Right lobe of liver (tissue), 6 donors: ENCODE results near the gene CYP3A5. TPM values are rescaled to one million over a fixed set of nuclear protein-coding genes. Genes with fewer than 3 reads are reported as not detected.
A peak's percentile ranks its signal among the peaks of the same experiment; 100 is the strongest.

ENCODE experiments used
- ATAC-seq, 4 donors: fragments of 200-7000 bp; cut with Tn5 transposase; one replicate each; pipeline ENCODE4 v1.9.1; 2020; ENCODE audit warnings: mild to moderate bottlenecking in 4 of 4, moderate library complexity in 4 of 4
- DNase-seq, 3 donors: peaks; one replicate each; pipeline ENCODE4 v3.0.0-alpha.2; 2020
- H3K27ac ChIP-seq, 3 donors: fragments of 200-600 bp; one replicate each; pipeline ENCODE4 v1.8.0; 2022
- H3K27me3 ChIP-seq, 2 donors: fragments of 200-600 bp; one replicate each; pipeline ENCODE4 v1.8.0; 2022
- H3K36me3 ChIP-seq, 4 donors: fragments of 200-600 bp; sonication (generic) in 1 of 4; one replicate each; pipeline versions ENCODE4 v1.5.1 to v1.8.0; 2017 to 2022; ENCODE audit warnings: control low read depth in 1 of 4
- H3K4me1 ChIP-seq, 4 donors: fragments of 200-600 bp; sonication (generic) in 1 of 4; one replicate each; pipeline versions ENCODE4 v1.5.1 to v1.8.0; 2017 to 2022; ENCODE audit warnings: control low read depth in 1 of 4
- H3K4me3 ChIP-seq, 3 donors: fragments of 200-600 bp; one replicate each; pipeline ENCODE4 v1.8.0; 2022
- H3K9me3 ChIP-seq, 4 donors: fragments of 200-600 bp; sonication (generic) in 1 of 4; one replicate each; pipeline versions ENCODE4 v1.5.1 to v1.8.0; 2017 to 2022; ENCODE audit warnings: control low read depth in 1 of 4
- POLR2A ChIP-seq: fragments of 450-650 bp; IDR thresholded peaks from one replicate; pipeline ENCODE4 v1.6.1; 2017; ENCODE audit warnings: antibody characterized with exemption, mild to moderate bottlenecking
- WGBS: methylation state at CpG from one replicate; pipeline ENCODE4 v1.1.6; 2018; ENCODE audit warnings: low coverage, low lambda C conversion rate; ENCODE audit not compliant: insufficient coverage; ENCODE audit errors: missing lambda C conversion rate; 5-methylcytosine and 5-hydroxymethylcytosine counted together
- intact Hi-C, 2 donors: fragments of 100-400 bp; cut with DNase I; formaldehyde crosslinking; loops; one replicate each; pipeline versions ENCODE4 v1.11.2 to v1.14.1; 2022
- total RNA-seq, 6 experiments: library from RNA; depleted of rRNA in 2 of 6; stranded (reverse); fragments of >200 nt in 2 of 6; fragmentation: NEBNext Ultra II Directional in 3 of 6; extraction: Animal tissue kit (Norgen Biotek cat#: 25700) in 3 of 6; gene quantifications; one replicate each; pipeline versions ENCODE4 v1.1.0 to v1.2.4, GENCODE V29; 2016 to 2023
- TF ChIP-seq, protein P1 (sequence below), 4 donors: fragments of 200-600 bp in 3 of 4; fragments of 450-650 bp in 1 of 4; IDR thresholded peaks; one replicate each; pipeline versions ENCODE4 v1.5.1 to v1.8.0; 2016 to 2022; ENCODE audit warnings: antibody characterized with exemption in 4 of 4, mild to moderate bottlenecking in 2 of 4
- donor health status: DM: no; HTN: yes; CAD: no.
- donor health status: DM: no; HTN: no; CAD: no.
- donor health status: DM: no; HTN: no; CAD: no.
- donor health status: DM: no; HTN: yes; CAD: no.
- donor health status: DM: no; HTN: yes; CAD: no.

CYP3A5 gene
- total RNA-seq, 6 experiments from 2014 or later: 307 to 774 (median 646) TPM

DNA sequence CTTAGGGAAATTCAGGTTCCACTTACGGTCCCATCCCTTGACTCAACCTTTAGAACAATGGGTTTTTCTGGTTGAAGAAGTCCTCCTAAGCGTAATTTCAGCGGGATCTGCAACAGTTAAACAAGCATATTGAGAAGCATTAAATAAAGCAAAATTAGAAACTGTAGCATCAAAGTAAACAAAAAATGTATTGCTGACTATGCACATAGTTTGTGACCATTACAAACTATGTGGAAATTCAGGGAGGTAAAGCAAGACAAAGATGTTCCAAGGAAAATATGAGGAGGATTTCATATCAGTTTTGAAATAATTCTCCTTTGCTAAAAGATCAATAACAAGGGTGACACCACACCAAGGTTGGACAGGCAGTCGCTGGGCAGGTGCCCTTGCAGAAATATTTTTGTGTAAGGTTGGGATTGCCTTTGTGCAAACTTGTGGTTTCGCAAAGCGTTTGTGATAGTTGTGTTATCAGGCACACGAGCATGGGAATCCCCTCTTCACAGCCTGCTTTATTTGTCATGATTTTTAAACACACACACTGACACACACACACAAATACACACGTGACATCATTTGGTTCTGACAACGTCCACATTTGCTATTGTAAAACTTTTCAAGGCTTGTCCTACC is 5.4 kb upstream of the CYP3A5 start:
- Histone ChIP-seq H3K9me3 (no peaks in the 10 kb centered on the region), H3K27ac (no peak overlapping the region), H3K27me3 (no peaks in the 10 kb centered on the region), H3K4me1 (peaks cover 0 to 19% (median 0%) of the 10 kb centered on the region in 4 donors), H3K4me3 (no peak overlapping the region), H3K36me3 (no peaks in the 10 kb centered on the region)
- peak in 3 of 4 donors; percentile 57 to 68 (median 66) for ATAC-seq
- no peak for DNase-seq
- no peak for TF ChIP-seq POLR2A
- TF ChIP-seq, protein P1, sequence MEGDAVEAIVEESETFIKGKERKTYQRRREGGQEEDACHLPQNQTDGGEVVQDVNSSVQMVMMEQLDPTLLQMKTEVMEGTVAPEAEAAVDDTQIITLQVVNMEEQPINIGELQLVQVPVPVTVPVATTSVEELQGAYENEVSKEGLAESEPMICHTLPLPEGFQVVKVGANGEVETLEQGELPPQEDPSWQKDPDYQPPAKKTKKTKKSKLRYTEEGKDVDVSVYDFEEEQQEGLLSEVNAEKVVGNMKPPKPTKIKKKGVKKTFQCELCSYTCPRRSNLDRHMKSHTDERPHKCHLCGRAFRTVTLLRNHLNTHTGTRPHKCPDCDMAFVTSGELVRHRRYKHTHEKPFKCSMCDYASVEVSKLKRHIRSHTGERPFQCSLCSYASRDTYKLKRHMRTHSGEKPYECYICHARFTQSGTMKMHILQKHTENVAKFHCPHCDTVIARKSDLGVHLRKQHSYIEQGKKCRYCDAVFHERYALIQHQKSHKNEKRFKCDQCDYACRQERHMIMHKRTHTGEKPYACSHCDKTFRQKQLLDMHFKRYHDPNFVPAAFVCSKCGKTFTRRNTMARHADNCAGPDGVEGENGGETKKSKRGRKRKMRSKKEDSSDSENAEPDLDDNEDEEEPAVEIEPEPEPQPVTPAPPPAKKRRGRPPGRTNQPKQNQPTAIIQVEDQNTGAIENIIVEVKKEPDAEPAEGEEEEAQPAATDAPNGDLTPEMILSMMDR (IDR thresholded peaks at IDR 0.05): no peak
- 51% methylated on average over 9 of the region's 9 CpGs for WGBS
- intact Hi-C loops: no loop called here

DNA sequence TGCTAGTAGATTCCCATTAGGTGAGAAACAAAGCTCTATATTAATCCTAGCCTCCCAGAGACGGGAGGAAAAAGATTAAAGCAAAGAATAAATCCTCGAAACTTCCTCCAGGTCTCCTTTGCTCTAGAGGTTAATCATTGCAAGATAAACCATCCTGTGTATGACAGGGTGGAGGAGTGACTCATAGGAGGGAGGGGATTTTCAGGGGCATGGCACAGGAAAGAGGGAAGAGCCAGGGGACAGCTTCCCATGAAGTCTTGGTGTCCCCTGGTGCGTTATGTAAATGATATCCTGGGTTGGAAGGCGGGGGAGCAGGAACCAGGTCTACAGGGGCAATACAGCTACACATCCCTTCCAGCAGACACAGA is 780 bp downstream of the CYP3A5 start:
- ATAC-seq: peak in 3 of 4 donors; percentile 37 to 58 (median 57)
- Histone ChIP-seq H3K27ac (peak overlapping the region; percentile 74 to 95 (median 87)), H3K27me3 (no peaks in the 10 kb centered on the region), H3K4me3 (peak overlapping the region; percentile 44 to 71 (median 60)), H3K36me3 (peaks cover 0 to 54% (median 17%) of the 10 kb centered on the region in 4 donors), H3K9me3 (no peaks in the 10 kb centered on the region), H3K4me1 (peaks cover 0 to 18% (median 0%) of the 10 kb centered on the region in 4 donors)
- TF ChIP-seq, protein P1 (IDR thresholded peaks at IDR 0.05): no peak
- peak; percentile 33 for TF ChIP-seq POLR2A
- WGBS: 25% methylated on average over 4 of the region's 4 CpGs
- intact Hi-C loops: loop anchor here in 1 of 2 donors (10.0 kb wide), 1 partner anchor 156 kb away; no protein-coding TSS in a partner anchor
- no peak for DNase-seq

GRCh38 chr7:99677648-99678045 is 2.1 kb downstream of the CYP3A5 start:
- ATAC-seq (peak; percentile 3 to 25 (median 3)), DNase-seq (peak in 1 of 3 donors; percentile 62)
- Histone ChIP-seq H3K9me3 (no peaks in the 10 kb centered on the region), H3K4me3 (peak overlapping the region; percentile 44 to 71 (median 60)), H3K27ac (peak overlapping the region; percentile 74 to 95 (median 87)), H3K4me1 (peaks cover 0 to 9% (median 0%) of the 10 kb centered on the region in 4 donors), H3K36me3 (peaks cover 0 to 68% (median 25%) of the 10 kb centered on the region in 4 donors), H3K27me3 (no peaks in the 10 kb centered on the region)
- 50% methylated on average over 1 of the region's 2 CpGs for WGBS
- TF ChIP-seq POLR2A: no peak
- TF ChIP-seq, protein P1 (IDR thresholded peaks at IDR 0.05): no peak
- intact Hi-C loops: loop anchor here in 1 of 2 donors (10.0 kb wide), 1 partner anchor 157 kb away; no protein-coding TSS in a partner anchor

GRCh38 chr7:99677013-99677647 is 2.7 kb downstream of the CYP3A5 start:
- Histone ChIP-seq H3K4me3 (peak overlapping the region; percentile 44 to 71 (median 60)), H3K9me3 (no peaks in the 10 kb centered on the region), H3K27me3 (no peaks in the 10 kb centered on the region), H3K4me1 (peaks cover 0 to 9% (median 0%) of the 10 kb centered on the region in 4 donors), H3K36me3 (peaks cover 0 to 73% (median 28%) of the 10 kb centered on the region in 4 donors), H3K27ac (peak overlapping the region; percentile 74 to 95 (median 87))
- DNase-seq (no peak), ATAC-seq (peak in 2 of 4 donors; percentile 0)
- TF ChIP-seq, protein P1 (IDR thresholded peaks at IDR 0.05): no peak
- TF ChIP-seq POLR2A: no peak
- WGBS: 45% methylated on average over 4 of the region's 4 CpGs
- intact Hi-C loops: loop anchor here in 1 of 2 donors (10.0 kb wide), 1 partner anchor 158 kb away; no protein-coding TSS in a partner anchor
